ENCODE results near the gene IGF1R. TPM values are rescaled to one million over a fixed set of nuclear protein-coding genes. Genes with fewer than 3 reads are reported as not detected.
A peak's percentile ranks its signal among the peaks of the same experiment; 100 is the strongest.

Gene IGF1R
- total and polyA plus RNA-seq, 2 of the 13 experiments (the other 11 are each of a cell fraction or from before 2014, with no cell fraction given): 15.9 to 18.4 TPM

DNA sequence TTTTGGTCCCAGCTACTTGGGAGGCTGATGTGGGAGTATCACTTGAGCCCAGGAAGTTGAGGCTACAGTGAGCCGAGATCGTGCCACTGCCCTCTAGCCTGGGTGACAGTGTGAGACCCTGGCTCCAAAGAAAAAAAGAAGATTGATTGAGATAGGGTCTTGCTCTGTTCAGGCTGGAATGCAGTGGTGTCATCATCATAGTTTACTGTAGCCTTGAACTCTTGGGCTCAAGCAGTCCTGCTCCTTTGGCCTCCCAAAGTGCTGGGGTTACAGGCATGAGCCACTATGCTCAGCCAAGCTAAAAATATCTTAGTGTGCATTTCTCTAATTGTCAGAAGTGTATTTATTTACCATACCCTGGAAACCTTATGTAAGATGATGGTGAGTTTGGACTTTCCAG is 43.9 kb downstream of the IGF1R start (continued):
- TF ChIP-seq ARID5B (CRISPR knock-in tag; IDR thresholded peaks at IDR 0.05) (peak; percentile 86), NR2F6 (IDR thresholded peaks at IDR 0.05) (peak; percentile 77), NR2F6 (CRISPR knock-in tag; IDR thresholded peaks at IDR 0.05) (peak; percentile 80), SAP130 (CRISPR knock-in tag; IDR thresholded peaks at IDR 0.05; ENCODE audit: low read depth) (peak; percentile 56), RFX5 (IDR thresholded peaks at IDR 0.05; ENCODE audit: low read depth, low read length) (no peak), NCOA2 (CRISPR knock-in tag; IDR thresholded peaks at IDR 0.05) (peak; percentile 80), ZNF878 (CRISPR knock-in tag; IDR thresholded peaks at IDR 0.05) (0 out of 2 replicates have a peak, but pooled peaks have one; percentile 52), TARDBP (CRISPR knock-in tag; IDR thresholded peaks at IDR 0.05) (peak; percentile 60; the same call in 1 of the 2 replicates), ZNF768 (CRISPR knock-in tag; IDR thresholded peaks at IDR 0.05) (no peak), PRMT3 (CRISPR knock-in tag; IDR thresholded peaks at IDR 0.05; ENCODE audit: borderline replicate concordance, low read depth) (0 out of 2 replicates have a peak, but pooled peaks have one; percentile 28), ELF3 (CRISPR knock-in tag; IDR thresholded peaks at IDR 0.05) (peak; percentile 57; the same call in 1 of the 2 replicates), ATRX (CRISPR knock-in tag; IDR thresholded peaks at IDR 0.05; ENCODE audit: borderline replicate concordance) (no peak), FOXJ3 (CRISPR knock-in tag; IDR thresholded peaks at IDR 0.05; ENCODE audit: borderline replicate concordance) (peak; percentile 44; the same call in 1 of the 2 replicates), SOX6 (IDR thresholded peaks at IDR 0.05) (no peak), SOX6 (CRISPR knock-in tag; IDR thresholded peaks at IDR 0.05) (peak; percentile 85), ATF7 (IDR thresholded peaks at IDR 0.05) (no peak), ATF7 (CRISPR knock-in tag; IDR thresholded peaks at IDR 0.05) (0 out of 2 replicates have a peak, but pooled peaks have one; percentile 54), FOXC1 (CRISPR knock-in tag; IDR thresholded peaks at IDR 0.05; ENCODE audit: borderline replicate concordance) (0 out of 2 replicates have a peak, but pooled peaks have one; percentile 8), ZNF34 (CRISPR knock-in tag; IDR thresholded peaks at IDR 0.05; ENCODE audit: borderline replicate concordance) (no peak), SSRP1 (CRISPR knock-in tag; IDR thresholded peaks at IDR 0.05) (no peak)
- TF ChIP-seq, protein P1, sequence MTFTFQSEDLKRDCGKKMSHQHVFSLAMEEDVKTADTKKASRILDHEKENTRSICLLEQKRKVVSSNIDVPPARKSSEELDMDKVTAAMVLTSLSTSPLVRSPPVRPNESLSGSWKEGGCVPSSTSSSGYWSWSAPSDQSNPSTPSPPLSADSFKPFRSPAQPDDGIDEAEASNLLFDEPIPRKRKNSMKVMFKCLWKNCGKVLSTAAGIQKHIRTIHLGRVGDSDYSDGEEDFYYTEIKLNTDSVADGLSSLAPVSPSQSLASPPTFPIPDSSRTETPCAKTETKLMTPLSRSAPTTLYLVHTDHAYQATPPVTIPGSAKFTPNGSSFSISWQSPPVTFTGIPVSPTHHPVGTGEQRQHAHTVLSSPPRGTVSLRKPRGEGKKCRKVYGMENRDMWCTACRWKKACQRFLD (CRISPR knock-in tag; IDR thresholded peaks at IDR 0.05; ENCODE audit: borderline replicate concordance): no peak
- TF ChIP-seq, protein P2, sequence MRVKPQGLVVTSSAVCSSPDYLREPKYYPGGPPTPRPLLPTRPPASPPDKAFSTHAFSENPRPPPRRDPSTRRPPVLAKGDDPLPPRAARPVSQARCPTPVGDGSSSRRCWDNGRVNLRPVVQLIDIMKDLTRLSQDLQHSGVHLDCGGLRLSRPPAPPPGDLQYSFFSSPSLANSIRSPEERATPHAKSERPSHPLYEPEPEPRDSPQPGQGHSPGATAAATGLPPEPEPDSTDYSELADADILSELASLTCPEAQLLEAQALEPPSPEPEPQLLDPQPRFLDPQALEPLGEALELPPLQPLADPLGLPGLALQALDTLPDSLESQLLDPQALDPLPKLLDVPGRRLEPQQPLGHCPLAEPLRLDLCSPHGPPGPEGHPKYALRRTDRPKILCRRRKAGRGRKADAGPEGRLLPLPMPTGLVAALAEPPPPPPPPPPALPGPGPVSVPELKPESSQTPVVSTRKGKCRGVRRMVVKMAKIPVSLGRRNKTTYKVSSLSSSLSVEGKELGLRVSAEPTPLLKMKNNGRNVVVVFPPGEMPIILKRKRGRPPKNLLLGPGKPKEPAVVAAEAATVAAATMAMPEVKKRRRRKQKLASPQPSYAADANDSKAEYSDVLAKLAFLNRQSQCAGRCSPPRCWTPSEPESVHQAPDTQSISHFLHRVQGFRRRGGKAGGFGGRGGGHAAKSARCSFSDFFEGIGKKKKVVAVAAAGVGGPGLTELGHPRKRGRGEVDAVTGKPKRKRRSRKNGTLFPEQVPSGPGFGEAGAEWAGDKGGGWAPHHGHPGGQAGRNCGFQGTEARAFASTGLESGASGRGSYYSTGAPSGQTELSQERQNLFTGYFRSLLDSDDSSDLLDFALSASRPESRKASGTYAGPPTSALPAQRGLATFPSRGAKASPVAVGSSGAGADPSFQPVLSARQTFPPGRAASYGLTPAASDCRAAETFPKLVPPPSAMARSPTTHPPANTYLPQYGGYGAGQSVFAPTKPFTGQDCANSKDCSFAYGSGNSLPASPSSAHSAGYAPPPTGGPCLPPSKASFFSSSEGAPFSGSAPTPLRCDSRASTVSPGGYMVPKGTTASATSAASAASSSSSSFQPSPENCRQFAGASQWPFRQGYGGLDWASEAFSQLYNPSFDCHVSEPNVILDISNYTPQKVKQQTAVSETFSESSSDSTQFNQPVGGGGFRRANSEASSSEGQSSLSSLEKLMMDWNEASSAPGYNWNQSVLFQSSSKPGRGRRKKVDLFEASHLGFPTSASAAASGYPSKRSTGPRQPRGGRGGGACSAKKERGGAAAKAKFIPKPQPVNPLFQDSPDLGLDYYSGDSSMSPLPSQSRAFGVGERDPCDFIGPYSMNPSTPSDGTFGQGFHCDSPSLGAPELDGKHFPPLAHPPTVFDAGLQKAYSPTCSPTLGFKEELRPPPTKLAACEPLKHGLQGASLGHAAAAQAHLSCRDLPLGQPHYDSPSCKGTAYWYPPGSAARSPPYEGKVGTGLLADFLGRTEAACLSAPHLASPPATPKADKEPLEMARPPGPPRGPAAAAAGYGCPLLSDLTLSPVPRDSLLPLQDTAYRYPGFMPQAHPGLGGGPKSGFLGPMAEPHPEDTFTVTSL (CRISPR knock-in tag; IDR thresholded peaks at IDR 0.05; ENCODE audit: borderline replicate concordance): peak; percentile 65; the same call in 1 of the 2 replicates
